SK-MEL-5 (cell line): Measurements from ENCODE around the gene SLC4A9. TPM values are rescaled to one million over a fixed set of nuclear protein-coding genes. Genes with fewer than 3 reads are reported as not detected.
A peak's percentile ranks its signal among the peaks of the same experiment; 100 is the strongest.
"Not testable (repeated sequence)": the region's sequence is repeated elsewhere in the genome, so short reads cannot be mapped to it uniquely, and the experiment has no call there.

Experiments
- DNase-seq: peaks from one replicate; pipeline ENCODE4 v3.0.0-alpha.2; 2016; ENCODE audit warnings: low read depth, low spot score
- in situ Hi-C: cut with HindIII; loops from 2 replicates; pipeline ENCODE4 v1.10.0; 2016; ENCODE audit warnings: low sequenced_read_pairs, high pct_unique_total_duplicates, low pct_unique_long_range_greater_than_20kb
- small RNA-seq, 2 experiments: library from RNA; depleted of rRNA; stranded (forward); fragments of <200 nt; gene quantifications; one replicate each; pipeline ENCODE3, GENCODE V24; 2014
- total RNA-seq: library from RNA; depleted of rRNA; stranded (reverse); fragments of >200 nt; shearing (Covaris generic); gene quantifications from 2 replicates; pipeline ENCODE4 v1.2.3, GENCODE V29; 2014; rRNA removed

The SLC4A9 gene
- total RNA-seq, 1 experiment from 2014 or later: 0.18 TPM

GRCh38 chr5:140408750-140409241 is 48.8 kb downstream of the SLC4A9 start:
- peak; percentile 30 for DNase-seq

DNA sequence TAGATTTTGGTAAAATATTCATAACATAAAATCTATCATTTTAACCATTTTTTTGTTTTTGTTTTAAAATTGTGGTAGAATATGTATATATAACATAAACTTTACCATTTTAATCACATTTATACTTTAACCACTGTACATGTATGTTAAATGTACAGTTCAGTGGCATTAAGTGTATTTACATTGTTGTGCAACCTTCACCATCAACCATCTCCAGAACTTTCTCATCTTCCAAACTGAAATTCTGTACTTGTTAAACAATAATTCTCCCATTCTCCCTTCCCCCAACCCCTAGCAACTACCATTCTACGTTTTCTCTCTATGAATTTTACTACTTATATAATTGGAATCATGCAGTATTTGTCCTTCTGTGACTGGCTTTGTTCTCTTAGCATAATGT is 53.2 kb downstream of the SLC4A9 start:
- in situ Hi-C loops: no loop called here

More at GRCh38 chr5:140408750-140409241, 48.8 kb downstream of the SLC4A9 start:
- in situ Hi-C loops: no loop called here

GRCh38 chr5:140417235-140417634 is 57.2 kb downstream of the SLC4A9 start:
- no peak for DNase-seq
- in situ Hi-C loops: no loop called here

More for the DNA sequence above, 53.2 kb downstream of the SLC4A9 start:
- no peak for DNase-seq

- DNase-seq: no peak
- in situ Hi-C loops: no loop called here
Measured at GRCh38 chr5:140418862-140419520, 59.0 kb downstream of the SLC4A9 start.

- DNase-seq: no peak
- in situ Hi-C loops: no loop called here
Measured at GRCh38 chr5:140420226-140420570, 60.2 kb downstream of the SLC4A9 start.

GRCh38 chr5:140420665-140421361 is 60.8 kb downstream of the SLC4A9 start:
- no peak for DNase-seq
- in situ Hi-C loops: no loop called here

DNA sequence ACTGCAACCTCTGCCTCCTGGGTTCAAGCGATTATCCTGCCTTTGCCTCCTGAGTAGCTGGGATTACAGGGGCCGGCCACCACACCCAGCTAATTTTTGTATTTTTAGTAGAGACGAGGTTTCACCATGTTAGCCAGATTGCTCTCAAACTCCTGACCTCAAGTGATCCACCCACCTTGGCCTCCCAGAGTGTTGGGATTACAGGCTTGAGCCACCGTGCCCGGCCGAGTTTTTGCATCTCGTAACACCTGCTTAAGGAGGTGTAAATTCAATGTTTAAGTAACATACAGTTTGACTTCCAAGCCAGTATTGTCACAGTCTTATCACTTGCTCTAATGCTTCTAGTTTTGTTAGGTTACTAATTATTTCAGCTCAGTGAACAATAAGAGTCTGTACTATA is 61.4 kb downstream of the SLC4A9 start:
- in situ Hi-C loops: not testable (repeated sequence)

GRCh38 chr5:140423609-140424008 is 63.6 kb downstream of the SLC4A9 start:
- in situ Hi-C loops: no loop called here
- no peak for DNase-seq

More for the DNA sequence above, 61.4 kb downstream of the SLC4A9 start:
- DNase-seq: not testable (repeated sequence)

DNA sequence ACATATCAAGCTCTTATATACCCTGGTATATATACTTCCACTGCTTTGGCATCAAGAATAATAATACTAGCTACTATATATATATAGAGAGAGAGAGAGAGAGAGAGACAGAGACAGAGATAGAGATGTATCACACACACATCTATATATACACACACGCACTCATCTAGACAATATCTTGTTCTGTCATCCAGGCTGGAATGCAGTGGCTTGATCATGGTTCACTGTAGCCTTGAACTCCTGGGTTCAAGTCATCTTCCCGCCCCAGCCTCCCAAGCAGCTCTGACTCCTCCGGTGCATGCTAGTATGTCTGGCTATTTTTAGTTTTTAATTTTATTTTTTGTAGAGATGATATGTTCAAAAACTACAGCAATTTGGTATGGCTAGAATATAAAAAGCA is 64.1 kb downstream of the SLC4A9 start:
- DNase-seq: no peak
- in situ Hi-C loops: no loop called here

Small RNA genes within 50 kb of the gene (small RNA-seq; reads per million reads assigned to genes)
- 0 reads per million in 2 experiments for gene RNU4-14P

Other genes starting within 250 kb of the SLC4A9 start
- gene PURA, start 246.1 kb upstream of the SLC4A9 start, total RNA-seq: 8.0 and 9.6 TPM in 2 replicates
- 1.9 and 2.0 TPM in 2 replicates for gene IGIP, start 234.3 kb upstream of the SLC4A9 start, total RNA-seq
- 182 and 186 TPM in 2 replicates for gene CYSTM1, start 185.0 kb upstream of the SLC4A9 start, total RNA-seq
- gene PFDN1, start 57.1 kb upstream of the SLC4A9 start, total RNA-seq: 68.3 and 82.2 TPM in 2 replicates
- gene HBEGF, start 13.6 kb upstream of the SLC4A9 start, total RNA-seq: 12.2 and 13.4 TPM in 2 replicates
- gene ANKHD1, start 41.6 kb downstream of the SLC4A9 start, total RNA-seq: 57.7 and 59.4 TPM in 2 replicates
- 3.6 and 5.7 TPM in 2 replicates for gene EIF4EBP3, start 187.5 kb downstream of the SLC4A9 start, total RNA-seq
- 32.2 and 40.9 TPM in 2 replicates for gene SRA1, start 197.3 kb downstream of the SLC4A9 start, total RNA-seq
- 9.2 and 12.0 TPM in 2 replicates for gene APBB3, start 204.4 kb downstream of the SLC4A9 start, total RNA-seq
- gene SLC35A4, start 204.6 kb downstream of the SLC4A9 start, total RNA-seq: 14.2 and 16.7 TPM in 2 replicates